HG03064 (cell line): ENCODE data around the gene DCLK3.

ENCODE experiments used
- ATAC-seq: cut with Tn5 transposase; IDR thresholded peaks from one replicate; pipeline ENCODE4 v1.9.1; 2021; ENCODE audit warnings: low read depth; ENCODE audit not compliant: unreplicated experiment

DCLK3 gene

GRCh38 chr3:36763850-36764703 lies at the start of gene DCLK3:
Gene DCLK3 (minus strand): TSS chr3:36764553. CDS start chr3:36764263, 290 bp downstream.
- ATAC-seq: no peak

GRCh38 chr3:36813305-36813704 lies 49.0 kb upstream of the DCLK3 start:
- ATAC-seq: no peak

GRCh38 chr3:36812240-36812639 lies 47.9 kb upstream of the DCLK3 start:
- no peak for ATAC-seq

GRCh38 chr3:36811768-36812167 lies 47.4 kb upstream of the DCLK3 start:
- no peak for ATAC-seq

- ATAC-seq: no peak
Observed at GRCh38 chr3:36804295-36805055, 40.1 kb upstream of the DCLK3 start.

- no peak for ATAC-seq
Observed at GRCh38 chr3:36803091-36803791, 38.9 kb upstream of the DCLK3 start.

GRCh38 chr3:36800533-36801116 lies 36.3 kb upstream of the DCLK3 start:
- ATAC-seq: no peak

GRCh38 chr3:36796881-36797280 lies 32.5 kb upstream of the DCLK3 start:
- ATAC-seq: no peak

GRCh38 chr3:36796161-36796560 lies 31.8 kb upstream of the DCLK3 start:
- no peak for ATAC-seq

- ATAC-seq: no peak
Observed at GRCh38 chr3:36795622-36796021, 31.3 kb upstream of the DCLK3 start.

- no peak for ATAC-seq
Observed at GRCh38 chr3:36792342-36792741, 28.0 kb upstream of the DCLK3 start.

GRCh38 chr3:36790765-36791164 lies 26.4 kb upstream of the DCLK3 start:
- no peak for ATAC-seq

- ATAC-seq: no peak
Observed at GRCh38 chr3:36786921-36787890, 22.9 kb upstream of the DCLK3 start.

- no peak for ATAC-seq
Observed at GRCh38 chr3:36784138-36784635, 19.8 kb upstream of the DCLK3 start.

GRCh38 chr3:36777424-36778218 lies 13.3 kb upstream of the DCLK3 start:
- ATAC-seq: no peak

- ATAC-seq: no peak
Observed at GRCh38 chr3:36776436-36776835, 12.1 kb upstream of the DCLK3 start.

GRCh38 chr3:36774052-36774451 lies 9.7 kb upstream of the DCLK3 start:
- ATAC-seq: no peak

GRCh38 chr3:36771931-36772330 lies 7.6 kb upstream of the DCLK3 start:
- ATAC-seq: no peak

- ATAC-seq: no peak
Observed at GRCh38 chr3:36769926-36770325, 5.6 kb upstream of the DCLK3 start.
